ENCODE results near the gene HSF4.

Gene HSF4

DNA sequence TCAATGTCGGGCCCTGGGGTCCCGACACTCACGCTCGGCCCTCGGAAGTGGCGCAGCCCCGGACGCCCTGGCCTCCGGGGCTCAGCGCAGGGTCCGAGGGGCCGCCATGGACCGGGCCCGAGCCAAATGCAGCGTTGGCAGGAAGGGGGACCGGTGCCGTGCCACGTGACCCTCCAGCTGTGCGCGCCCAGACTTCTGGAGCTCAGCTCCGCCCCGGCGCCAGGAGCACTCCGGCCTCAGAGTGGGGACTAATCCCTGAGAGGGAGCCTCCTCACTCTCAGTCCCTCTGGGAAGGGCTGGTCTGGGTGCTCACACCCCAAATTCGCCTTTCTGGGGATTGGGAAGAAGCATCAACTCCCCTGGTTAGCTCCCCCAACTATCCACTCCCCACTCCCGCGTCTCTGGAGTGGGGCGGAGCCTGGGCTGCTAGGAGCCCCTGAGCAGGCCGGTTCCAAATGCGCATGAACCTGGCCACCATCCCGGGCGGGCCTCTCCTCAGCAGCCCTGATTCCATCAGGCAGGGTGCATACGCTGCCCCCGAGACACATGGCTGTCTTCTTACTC lies 13.6 kb upstream of the HSF4 start, which contains the start of gene B3GNT9:
Gene B3GNT9 (minus strand): TSS at position 166 of the 564 bp plus-strand sequence. CDS start 513 bp downstream, outside the sequence.
- DNase-seq = peak; percentile 67
- Mint-ChIP-seq H3K27ac (no peak within 1 kb of the TSS), H3K27me3 (ENCODE audit: low read depth, poor library complexity) (peaks cover 68% of the 10 kb centered on the region), H3K9me3 (no peaks in the 10 kb centered on the region), H3K4me1 (peaks cover 4% of the 10 kb centered on the region), H3K4me3 (peak within 1 kb of the TSS; percentile 77), H3K36me3 (ENCODE audit: low read depth) (peaks cover 25% of the 10 kb centered on the region)
- TF ChIP-seq, protein P1, sequence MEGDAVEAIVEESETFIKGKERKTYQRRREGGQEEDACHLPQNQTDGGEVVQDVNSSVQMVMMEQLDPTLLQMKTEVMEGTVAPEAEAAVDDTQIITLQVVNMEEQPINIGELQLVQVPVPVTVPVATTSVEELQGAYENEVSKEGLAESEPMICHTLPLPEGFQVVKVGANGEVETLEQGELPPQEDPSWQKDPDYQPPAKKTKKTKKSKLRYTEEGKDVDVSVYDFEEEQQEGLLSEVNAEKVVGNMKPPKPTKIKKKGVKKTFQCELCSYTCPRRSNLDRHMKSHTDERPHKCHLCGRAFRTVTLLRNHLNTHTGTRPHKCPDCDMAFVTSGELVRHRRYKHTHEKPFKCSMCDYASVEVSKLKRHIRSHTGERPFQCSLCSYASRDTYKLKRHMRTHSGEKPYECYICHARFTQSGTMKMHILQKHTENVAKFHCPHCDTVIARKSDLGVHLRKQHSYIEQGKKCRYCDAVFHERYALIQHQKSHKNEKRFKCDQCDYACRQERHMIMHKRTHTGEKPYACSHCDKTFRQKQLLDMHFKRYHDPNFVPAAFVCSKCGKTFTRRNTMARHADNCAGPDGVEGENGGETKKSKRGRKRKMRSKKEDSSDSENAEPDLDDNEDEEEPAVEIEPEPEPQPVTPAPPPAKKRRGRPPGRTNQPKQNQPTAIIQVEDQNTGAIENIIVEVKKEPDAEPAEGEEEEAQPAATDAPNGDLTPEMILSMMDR (IDR thresholded peaks at IDR 0.05) = no peak

DNA sequence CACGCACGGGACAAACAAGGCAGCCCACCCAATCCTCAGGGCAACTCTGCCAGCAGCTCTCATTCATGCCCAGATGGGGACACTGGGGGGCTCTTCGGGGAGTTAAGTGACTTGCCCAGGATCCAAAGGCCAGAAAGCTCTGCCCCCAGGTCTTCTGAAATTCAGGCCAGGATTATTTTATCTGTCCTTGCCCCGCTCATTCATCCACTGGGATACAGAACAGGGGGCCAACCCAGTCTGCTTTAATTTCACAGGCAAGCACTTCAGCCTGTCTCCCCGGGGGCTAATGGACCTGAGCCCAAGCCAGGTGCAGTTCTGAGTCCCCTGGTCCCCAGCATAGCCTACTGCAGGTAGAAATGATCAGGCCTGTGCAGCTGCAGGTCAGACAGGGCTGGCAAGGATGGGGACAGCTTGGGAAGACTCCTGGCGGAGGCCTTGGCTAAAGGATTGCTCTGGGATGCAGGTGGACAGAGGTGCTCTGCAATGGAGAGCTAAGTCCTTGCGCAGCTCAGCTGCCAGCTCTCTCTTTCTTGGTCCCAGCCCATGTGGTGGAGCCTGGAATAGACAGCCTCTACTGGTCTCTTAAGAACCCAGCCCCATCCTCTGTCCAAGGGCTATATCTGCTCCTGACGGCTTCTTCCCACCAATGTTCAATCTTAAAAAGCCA lies 13.0 kb upstream of the HSF4 start:
- H3K27me3 Mint-ChIP-seq (ENCODE audit: low read depth, poor library complexity) = peaks cover 74% of the 10 kb centered on the region
- H3K4me1 Mint-ChIP-seq = peaks cover 4% of the 10 kb centered on the region
- no peak for DNase-seq
- H3K27ac Mint-ChIP-seq = no peak overlapping the region
- peaks cover 20% of the 10 kb centered on the region for H3K36me3 Mint-ChIP-seq (ENCODE audit: low read depth)
- no peaks in the 10 kb centered on the region for H3K9me3 Mint-ChIP-seq
- TF ChIP-seq, protein P1 (IDR thresholded peaks at IDR 0.05) = no peak
- peak overlapping the region; percentile 77 for H3K4me3 Mint-ChIP-seq

DNA sequence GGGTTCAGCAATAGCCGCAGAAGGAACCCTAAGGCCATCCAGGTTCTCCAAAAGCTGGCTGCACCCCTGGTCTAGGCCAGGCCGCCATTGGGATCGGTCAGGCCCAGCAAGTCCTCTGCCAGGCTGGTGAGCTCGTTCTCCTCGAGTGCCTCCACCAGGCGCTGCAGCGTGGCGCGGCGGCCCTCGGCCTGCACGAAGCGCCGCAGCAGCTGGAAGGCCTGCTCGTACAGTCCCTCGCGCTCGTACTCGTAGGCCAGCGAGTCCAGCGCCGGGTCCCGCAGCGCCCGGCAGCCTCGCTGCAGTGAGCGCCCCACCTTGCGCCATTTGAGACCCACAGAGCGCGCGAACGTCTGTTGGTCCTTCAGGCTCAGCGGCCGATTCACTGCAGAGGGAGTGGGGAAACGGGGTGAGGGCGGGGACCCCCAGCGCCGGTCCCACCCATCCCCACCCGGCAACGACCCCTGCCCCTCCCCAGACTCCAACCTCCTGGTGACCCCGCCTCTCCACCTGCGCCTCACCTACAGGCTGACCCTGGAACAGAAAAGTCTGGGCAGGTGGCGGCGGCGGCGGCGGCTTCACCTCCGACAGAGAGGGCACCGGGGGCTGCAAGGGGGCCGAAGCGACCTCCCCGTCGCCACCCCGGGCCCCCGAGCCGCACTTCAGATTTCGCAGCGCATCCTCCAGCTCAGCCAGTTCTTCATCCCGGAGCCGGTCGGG lies 9.8 kb upstream of the HSF4 start:
- Mint-ChIP-seq H3K36me3 (ENCODE audit: low read depth) (no peaks in the 10 kb centered on the region), H3K27ac (no peak overlapping the region), H3K9me3 (no peaks in the 10 kb centered on the region), H3K4me1 (peaks cover 13% of the 10 kb centered on the region), H3K4me3 (peak overlapping the region; percentile 71), H3K27me3 (ENCODE audit: low read depth, poor library complexity) (peaks cover 94% of the 10 kb centered on the region)
- TF ChIP-seq, protein P1 (IDR thresholded peaks at IDR 0.05) = no peak
- DNase-seq = no peak

DNA sequence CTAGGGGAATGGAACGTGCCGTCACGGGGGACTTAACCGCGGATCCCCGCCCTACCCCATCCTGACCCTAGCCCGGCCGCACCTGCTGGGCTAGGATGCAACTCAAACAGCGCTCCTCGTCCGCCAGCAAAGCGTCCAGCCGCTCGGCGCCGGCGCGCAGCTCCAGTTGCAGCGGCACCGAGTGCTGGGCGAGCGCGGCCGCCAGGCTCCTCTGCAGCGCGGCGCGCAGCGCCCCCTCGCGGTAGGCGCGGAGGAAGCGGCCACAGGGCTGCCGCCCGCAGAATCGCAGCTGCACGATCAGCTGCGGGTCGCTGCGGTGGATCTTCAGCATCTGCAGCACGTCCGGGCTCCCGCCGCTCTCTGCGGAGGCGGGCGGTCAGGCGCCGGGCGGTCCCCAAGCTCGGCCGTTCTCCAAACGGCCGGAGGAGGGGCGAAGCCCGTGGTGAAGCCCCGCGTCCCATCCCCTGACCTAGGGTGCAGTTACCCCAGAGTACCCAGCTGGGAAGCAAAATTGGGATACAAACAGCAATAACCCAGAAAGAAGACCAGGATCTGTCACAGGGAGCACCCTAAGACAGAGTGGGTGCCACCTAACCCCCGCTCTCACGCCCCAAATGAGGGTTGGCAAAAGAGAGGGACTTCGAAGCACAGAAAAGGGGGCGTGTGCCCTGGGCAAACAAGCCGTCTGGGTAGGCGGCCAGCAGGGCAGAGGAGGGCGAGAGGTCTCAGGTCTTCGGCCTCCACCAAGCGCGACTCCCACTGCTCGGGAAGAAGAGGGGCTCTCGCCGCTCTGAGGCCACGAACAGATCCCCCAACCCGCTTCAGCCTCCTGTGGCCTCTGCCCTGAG lies 9.0 kb upstream of the HSF4 start:
- peaks cover 13% of the 10 kb centered on the region for H3K4me1 Mint-ChIP-seq
- no peaks in the 10 kb centered on the region for H3K36me3 Mint-ChIP-seq (ENCODE audit: low read depth)
- DNase-seq = peak; percentile 93
- no peaks in the 10 kb centered on the region for H3K9me3 Mint-ChIP-seq
- TF ChIP-seq, protein P1 (IDR thresholded peaks at IDR 0.05) = peak; percentile 96
- peaks cover 97% of the 10 kb centered on the region for H3K27me3 Mint-ChIP-seq (ENCODE audit: low read depth, poor library complexity)
- H3K4me3 Mint-ChIP-seq = peak overlapping the region; percentile 71
- no peak overlapping the region for H3K27ac Mint-ChIP-seq

DNA sequence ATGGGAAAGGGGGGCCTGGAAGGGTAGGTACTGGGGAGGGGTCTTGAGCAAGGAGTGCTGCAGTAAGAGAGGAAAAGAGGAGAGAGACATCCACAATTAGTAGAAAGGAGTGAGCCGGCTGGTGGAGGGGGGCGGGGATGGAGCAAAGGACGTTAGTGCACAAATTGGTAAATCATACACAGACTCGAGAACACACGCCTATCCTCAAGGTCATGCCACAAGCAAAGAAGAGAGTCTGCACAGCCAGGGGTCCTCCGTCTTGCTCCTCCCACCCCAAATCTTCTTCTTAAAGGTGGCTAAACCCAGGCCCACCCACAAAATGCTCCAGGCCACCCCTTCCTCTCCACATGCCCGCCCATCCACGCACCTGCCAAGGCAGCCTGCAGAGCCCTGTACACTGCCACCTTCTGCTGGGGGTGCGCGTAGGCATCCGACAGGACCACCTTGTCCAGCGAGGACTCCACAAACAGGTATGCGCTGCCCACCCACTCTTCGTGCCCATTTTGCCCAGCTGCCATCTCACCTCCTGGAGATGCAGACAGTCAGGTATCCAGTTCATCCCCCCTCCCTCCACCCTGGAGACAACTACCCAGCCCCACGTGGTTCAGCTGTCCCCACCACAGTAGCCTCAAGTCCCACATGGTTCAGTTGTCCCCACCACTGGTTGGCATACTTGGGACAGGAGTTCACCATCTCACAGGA lies 8.3 kb upstream of the HSF4 start:
- Mint-ChIP-seq H3K4me1 (peaks cover 10% of the 10 kb centered on the region), H3K9me3 (peaks cover 4% of the 10 kb centered on the region), H3K27me3 (ENCODE audit: low read depth, poor library complexity) (peaks cover 100% of the 10 kb centered on the region), H3K27ac (no peak overlapping the region), H3K36me3 (ENCODE audit: low read depth) (no peaks in the 10 kb centered on the region), H3K4me3 (no peak overlapping the region)
- TF ChIP-seq, protein P1 (IDR thresholded peaks at IDR 0.05) = no peak
- DNase-seq = no peak
